ENCODE data around the gene ZFYVE21.

ZFYVE21 gene

DNA sequence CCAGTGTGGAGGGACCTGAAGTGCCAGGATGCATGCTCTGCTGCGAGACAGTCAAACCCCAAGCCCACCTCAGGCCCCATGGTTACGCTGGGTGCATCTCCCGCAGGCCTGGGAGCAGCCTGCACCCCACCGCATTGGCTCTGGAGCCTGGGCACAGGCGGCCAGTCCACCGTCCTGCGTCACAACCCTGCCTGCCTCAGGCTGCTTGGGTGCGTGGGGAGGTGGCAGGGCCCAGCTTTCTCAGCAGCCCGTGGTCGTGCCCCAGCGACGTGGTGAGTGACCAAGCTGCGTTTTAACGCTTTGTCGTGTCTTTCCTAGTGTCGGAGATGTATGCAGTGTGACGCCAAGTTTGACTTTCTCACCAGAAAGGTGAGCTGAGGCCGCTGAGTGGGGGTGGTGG lies 10.9 kb downstream of the ZFYVE21 start:
- no peak for DNase-seq

DNA sequence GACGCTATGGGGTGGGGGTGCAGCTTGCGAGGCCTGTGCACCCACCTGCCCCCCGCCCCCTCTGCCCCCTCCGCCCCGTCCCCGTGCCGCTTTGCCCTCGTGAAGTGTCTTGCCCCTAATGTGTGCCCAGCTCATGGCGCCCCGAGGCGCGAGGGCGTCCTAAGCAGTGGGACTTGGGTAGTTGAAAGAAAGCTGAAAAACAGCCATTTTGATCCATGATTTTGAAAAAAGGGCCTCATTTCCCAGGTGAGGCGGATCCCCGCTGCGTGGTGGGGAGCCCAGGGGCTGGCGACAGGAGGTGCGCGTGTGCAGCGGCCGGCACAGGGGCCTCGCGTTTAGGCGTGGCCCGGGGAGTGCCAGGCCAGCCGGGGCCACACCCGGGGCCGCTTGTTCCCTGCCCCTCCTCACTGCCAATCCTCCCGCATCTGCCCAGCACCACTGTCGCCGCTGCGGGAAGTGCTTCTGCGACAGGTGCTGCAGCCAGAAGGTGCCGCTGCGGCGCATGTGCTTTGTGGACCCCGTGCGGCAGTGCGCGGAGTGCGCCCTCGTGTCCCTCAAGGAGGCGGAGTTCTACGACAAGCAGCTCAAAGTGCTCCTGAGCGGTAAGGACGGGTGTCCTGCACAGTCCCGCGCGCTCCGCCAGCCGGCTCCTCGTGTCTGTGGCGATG lies 11.8 kb downstream of the ZFYVE21 start:
- DNase-seq: no peak

DNA sequence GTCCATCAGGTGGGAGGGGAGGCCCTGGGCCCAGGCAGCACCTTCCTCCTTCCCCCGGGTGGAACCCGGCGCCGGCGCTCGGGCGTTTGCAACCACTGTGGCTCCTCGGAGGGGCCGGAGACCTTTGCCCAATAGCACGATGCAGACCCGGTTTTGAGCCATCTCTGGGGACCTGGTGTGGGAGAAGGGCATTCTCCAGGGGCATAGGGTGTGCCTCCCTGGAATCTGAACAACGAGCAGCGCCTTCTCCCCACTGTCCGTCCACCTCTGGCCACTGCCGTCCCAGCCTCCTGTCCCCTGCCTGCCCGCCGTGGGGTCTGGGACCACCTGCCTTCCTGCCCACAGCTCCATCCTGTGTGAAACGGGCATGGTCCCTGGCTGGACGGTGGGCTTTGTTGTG lies 12.5 kb downstream of the ZFYVE21 start:
- DNase-seq: no peak

DNA sequence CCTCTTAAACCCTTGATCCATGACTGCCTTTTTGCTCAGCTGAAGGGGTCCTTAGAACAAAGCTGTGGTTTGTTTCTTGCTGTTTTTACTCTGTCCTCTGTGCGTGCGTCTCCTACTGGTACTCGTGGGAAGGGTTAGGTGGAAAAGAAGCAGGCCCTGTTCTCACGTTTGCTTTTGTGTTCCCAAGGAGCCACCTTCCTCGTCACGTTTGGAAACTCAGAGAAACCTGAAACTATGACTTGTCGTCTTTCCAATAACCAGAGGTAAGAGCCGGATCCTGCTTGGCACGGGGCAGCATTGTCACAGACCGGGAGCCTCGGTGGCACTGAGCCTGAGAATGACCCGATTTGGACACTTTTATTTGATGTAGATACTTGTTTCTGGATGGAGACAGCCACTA lies 13.1 kb downstream of the ZFYVE21 start:
- no peak for DNase-seq

DNA sequence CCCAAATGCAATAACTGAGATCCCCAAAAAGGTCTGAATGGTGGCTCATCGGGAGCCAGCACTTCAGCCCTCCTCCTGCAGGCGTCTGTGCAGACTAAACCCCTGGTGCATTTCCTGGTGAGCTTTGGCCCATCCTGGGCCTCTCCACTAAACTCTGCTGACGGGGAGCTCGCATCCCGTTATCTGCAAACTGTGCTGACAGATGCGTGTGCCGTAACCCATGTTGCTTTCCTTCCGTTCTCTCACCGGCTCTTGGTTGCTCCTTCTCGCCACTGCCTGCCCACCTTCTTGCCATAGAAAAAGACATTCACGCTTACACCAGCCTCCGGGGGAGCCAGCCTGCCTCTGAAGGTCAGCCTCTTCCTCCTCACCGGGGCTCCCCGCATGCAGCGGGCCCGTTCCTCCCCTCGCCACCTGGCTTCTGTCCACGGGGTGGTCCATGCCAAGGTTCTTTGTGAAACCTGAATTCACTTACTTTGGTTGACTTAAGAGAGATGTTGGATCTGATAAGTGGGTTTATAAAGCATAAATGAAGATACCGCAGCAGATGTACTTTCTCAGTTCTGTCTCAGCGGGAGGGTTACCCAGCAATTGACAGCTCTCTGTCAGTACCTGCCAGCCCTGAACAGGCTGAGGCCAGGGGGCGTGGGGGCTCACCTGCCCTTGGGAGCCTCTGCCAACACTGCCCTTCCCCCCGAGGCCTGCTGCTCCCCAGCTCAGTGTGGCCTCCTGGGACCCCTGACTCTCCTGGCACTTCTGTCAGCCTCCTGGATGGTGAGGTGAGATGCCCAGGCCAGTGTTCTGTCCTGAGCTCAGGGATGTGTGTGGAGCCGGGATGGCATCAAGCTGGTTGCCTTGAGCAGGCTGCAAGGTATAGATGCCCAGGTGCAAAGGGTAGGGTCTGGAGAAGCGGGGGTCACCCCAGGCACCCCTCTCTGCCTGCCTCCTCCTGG lies 14.2 kb downstream of the ZFYVE21 start:
- DNase-seq: no peak

DNA sequence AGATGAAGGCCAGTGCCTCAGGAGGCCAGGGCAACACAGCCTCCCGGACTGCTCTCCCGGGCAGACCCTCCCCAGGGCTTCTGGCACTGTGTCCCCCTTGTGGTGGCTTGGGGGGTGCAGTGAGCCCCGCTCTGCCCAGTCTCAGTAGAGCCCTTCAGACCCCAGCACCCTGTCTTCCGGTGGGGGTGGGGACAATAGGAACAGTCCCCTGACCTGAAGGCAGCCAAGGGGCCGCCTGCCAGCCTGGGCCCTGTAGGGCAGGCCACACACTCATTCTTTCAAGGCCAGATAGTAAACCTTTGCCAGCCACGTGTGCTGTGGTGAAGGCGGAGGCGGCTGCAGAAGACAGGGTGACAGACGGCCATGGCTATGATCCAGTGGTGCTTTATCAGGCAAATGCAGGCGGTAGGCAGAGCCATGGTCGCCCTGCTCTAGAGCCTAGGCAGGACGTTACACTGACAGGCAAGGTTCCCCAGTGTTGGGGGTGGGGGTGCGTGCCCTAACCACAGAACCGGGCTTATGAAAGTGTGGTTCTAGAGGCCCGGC lies 15.0 kb downstream of the ZFYVE21 start:
- DNase-seq: no peak

DNA sequence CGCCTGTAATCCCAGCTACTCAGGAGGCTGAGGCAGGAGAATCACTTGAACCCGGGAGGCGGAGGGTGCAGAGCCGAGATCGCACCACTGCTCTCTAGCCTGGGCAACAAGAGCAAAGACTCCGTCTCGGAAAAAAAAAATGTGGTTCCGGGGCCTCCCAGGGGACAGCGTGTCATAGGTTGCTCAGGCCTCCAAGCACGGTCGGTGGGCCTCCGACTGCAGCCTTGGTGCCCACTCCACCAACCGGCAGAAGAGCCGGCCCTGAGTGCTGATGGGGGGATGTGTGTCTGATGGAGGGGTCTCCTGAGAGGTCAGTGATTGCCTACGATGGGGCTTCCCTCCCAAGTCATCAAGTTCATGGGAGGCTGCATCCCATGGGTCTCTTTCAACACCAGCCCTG lies 15.9 kb downstream of the ZFYVE21 start:
- no peak for DNase-seq

DNA sequence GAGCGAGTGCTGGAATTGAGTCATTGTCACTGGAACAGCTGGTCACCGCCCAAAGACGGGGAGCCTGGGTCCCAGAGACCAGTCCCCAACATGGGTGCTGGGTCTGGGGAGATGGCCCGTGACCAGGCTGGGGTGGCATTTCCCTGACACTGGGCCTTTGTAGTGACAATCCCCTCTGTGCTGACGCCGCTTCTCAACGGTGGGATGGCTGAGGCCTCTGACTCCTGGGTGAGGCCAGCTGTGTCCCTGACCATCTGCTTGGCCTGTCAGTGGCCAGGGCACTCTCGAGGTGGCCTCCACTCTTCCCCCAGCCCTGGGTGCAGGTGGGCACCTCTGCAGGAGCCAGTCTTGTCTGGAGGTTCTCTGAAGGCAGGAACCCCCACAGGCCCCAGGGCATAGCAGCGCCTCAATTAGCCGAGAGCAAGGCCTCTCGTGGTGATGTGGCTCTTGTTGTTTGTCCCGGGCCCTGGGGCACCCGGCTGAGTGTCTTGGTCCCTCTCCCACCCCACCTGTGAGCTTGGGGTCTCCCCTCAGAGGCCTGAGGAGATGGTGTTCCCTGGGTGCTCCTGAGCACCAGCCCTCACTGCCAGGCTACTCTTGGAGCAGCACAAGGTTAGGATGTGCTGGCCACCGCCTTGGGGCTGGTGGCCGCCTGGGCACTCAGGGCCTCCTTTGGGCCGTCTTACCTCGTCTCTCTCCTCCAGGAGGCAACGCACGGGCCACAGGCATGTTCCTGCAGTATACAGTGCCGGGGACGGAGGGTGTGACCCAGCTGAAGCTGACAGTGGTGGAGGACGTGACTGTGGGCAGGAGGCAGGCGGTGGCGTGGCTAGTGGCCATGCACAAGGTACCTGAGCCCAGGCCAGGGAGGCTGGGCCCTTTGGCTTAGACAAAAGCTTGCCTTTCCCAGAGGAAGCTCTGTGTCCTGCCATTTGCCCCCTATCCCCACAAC lies 16.6 kb downstream of the ZFYVE21 start:
- DNase-seq: no peak

DNA sequence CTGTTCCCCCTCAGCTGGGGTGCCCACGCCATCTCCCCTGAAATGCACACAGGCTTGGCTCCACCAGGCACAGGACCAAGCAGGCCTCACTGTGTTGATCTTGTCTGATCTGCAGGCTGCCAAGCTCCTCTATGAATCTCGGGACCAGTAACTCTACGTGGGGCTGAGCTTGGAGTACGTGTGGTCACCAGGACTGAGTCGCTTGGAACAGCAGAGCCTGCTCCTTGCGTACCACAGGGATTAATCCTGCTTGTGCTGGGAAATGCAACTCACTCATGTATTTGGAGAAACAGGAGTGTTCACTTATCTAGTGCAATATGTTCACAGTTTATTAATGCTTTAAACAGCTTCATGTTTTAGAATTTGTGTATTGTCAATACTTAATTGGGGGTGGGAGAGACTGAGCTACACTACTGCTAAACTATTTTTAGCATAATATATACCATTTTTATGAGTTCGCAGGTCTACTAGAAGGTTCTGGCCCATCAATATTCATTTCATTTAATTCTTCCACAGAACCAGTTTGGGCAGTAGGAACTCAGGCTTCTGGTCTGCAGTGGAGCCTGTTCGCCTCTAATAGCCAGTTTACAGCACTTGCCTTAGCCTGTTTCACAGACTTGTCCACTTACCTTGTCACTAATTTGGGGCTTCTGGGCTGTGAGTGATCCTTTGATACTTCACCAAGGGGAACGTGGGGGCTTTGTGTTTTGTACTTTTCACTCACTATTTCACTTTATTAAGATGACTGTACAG lies 17.4 kb downstream of the ZFYVE21 start:
- no peak for DNase-seq

DNA sequence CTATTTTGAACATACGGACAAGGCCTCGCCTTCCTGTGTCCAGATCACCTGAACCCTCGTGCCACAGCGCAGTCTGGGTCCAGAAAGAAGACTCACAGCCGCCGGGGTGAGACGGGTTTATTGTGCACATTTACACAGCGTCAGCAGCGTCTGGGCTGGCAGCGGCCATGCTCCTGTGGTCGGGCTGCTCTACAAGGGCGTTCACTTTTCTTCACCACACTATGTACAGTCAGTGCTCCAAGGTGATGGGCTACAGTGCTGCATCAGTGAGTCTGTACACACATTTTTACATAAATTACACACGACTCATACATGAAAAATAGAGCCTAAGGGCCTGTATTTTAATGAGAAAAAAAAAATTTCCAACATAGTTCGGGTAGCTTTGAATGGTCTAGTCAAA lies 18.0 kb downstream of the ZFYVE21 start:
- DNase-seq: no peak

DNA sequence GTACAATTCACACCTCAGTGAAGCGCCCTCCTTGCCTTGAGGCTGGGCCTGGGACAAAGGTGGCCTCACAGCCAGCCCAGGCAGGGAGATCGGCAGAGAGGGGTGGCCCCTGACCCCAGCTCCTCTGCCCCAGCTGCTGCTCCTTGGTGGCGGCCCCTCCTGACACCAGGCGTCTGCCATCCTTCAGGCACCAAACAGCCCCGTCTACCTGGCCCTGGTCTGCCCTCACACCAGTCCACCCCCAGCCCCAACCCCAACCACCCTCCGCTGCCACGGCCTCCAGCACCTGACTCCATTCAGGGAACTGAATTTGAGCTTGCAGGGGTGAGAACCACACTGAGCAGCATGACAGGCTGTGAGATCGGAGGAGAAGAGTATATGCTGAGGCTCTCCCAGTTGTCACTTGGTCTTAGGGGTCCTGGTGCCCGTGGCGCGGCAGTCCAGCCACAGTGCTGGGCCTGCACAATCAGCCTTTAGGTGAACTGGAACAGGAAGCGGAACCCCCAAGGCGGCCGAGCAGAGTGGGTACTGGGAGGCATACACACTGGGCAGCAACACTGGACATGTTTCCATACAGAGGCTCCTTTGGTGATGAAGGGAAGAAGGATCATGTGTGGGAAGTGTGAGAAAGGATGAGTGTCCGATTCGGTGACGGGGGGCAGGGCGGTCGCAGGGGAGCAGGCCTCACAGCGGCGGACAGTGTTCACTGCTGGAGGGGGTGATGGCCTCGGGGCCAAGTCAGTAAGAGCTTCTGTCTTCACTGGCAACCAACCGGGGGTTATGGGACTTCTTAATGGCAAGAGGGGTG lies 18.7 kb downstream of the ZFYVE21 start:
- no peak for DNase-seq

DNA sequence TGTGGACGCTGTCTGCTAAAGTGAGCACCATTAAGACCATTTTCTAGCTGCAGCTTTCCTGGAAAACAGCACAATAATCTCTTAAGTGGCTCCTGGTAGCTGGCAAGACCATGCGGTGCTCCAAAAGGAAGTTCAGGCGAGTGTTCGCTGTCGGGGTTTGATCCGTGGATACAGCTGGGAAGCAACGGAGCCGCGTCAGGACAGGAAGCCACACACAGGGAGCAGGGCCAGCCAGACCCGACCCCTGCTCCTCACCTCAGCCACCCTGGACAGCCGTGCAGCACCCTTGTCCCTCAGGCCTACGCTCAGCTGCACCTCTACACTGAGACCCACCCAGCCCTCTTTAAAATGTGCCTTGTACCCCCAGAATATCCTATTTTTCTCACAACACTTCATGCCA lies 19.4 kb downstream of the ZFYVE21 start:
- DNase-seq: no peak

DNA sequence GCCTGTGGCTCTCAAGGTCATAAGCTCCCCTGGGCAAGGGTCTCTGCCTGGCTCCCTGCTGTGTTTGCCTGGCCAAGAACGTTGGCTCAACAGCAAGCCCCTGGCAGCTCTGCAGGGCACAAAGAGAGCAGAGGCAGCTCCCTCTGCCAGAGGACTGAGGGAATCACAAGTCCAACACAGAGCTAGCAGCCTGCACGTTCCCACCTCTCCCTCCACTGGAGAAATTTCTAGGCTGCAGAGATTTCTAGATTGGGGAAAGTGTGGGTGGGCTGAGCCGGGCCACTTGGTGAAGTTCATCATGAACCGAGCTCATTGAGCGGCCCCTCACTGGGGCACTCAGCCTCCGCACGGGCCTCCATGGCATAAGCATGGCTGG lies 19.8 kb downstream of the ZFYVE21 start:
- DNase-seq: no peak

DNA sequence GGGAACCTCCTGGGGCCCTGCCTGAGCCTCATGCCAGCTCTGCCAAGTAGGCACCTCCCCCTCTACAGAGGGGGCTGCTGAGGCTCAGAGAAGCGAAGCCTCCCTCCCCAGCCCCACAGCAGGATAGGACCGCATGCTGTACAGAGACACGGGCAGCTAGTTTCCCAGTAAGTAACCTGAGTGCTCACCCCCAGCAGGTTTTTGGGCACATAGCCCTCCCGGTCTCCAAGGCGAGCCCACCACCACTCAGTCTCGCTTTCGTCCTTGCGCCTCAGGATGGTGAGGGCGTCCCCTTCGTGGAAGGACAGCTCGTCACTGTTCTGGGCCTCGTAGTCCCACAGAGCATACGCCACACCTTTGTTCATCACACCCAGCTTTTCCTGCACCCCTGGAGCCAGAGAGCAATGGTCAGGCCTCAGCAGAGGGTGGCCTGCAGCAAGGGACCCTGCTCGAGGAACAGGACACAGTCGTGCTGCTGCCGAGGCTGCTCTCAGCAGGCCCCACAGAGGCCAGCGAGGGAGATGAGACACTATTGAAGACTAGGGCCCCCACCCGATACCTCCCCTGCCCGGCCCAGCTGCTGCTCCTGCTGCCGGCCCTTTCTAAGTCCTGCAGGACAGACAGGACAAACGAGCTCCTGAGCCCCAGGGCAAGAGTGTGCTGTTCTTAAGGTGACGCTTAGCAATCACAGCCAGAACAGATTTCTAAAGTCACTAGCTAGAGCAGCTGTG lies 20.4 kb downstream of the ZFYVE21 start:
- no peak for DNase-seq

DNA sequence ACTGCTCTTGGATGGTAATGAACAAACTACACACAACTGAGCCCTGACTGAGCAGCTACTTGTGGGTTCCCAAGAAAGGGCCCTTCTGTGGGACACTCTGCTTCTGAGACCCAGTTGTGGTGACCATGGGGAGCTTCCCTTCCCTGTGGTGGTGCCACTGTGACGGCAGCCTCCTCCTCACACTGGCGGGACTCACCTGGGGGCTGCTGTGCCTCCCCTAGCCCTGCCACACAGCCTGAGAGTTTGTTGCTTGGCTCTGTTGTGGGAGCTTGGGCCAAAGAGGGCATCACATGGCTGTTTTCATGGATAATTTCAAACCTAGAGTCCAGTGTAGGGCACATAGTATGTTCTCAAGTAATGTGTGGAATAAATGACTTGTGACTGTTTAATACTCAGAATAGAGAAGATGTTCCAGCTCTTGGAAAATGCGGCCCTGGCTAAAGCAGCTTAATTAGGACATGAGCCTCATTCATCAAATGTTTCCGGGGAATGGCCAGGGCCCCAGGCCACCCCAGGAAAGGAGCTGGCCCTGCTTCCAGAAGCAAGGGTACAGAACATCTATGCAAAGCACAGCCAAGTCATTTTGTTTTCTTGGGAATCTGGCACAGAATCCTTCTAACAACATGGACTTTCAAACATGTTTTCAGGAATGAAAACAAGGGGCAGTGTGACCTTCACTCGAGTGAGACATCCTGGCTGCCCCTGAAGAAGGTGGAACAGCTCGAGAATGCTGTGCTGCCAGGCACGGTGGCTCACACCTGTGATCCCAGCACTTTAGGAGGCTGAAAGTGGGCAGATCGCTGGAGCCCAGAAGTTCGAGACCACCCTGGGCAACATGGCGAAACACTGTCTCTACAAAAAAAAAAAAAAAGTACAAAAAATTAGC lies 21.2 kb downstream of the ZFYVE21 start:
- DNase-seq: no peak

DNA sequence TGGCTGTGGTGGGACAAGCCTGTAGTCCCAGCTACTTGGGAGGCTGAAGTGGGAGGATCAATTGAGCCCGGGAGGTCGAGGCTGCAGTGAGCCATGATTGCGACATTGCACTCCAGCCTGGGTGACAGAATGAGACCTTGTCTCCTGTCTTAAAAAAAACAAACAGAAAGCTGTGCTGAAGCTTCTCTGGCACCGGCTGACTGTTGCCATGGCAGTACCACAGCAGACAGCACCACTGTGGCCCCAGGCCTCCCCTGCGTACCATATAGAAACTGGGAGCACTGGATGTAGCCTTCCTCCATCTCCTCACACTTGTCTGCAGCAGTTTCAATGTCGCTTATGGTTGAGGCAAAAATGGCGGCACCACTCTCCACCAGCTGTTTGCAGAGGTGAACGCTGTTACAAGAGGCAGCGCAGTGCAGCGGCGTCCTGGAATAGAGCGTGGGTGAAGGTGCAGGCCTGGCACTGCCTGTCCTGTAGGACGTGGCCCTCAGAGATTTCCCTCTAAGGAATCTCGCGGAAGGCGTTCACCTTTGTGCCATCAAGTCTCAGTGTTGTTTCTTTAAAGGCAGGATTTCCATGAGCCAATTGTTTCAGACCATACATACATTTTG lies 21.9 kb downstream of the ZFYVE21 start:
- DNase-seq: no peak

DNA sequence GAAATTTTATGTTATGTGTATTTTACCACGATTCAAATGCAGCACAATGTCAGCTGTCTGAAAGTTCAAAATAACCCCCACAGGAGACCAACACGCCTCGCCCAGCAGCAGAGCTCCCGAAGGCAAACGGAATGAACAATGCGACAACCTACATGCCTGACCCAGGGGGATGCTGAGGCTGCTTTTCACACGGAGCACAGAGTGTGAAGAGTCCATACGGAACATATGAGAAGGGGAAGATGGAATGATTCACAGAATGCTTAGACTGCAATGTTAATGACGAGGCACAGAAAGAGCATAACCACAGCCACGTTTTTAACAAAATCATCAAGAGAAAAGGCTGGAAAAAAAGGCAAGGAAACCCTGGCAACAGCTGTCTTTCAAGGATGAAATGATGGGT lies 22.6 kb downstream of the ZFYVE21 start:
- no peak for DNase-seq

DNA sequence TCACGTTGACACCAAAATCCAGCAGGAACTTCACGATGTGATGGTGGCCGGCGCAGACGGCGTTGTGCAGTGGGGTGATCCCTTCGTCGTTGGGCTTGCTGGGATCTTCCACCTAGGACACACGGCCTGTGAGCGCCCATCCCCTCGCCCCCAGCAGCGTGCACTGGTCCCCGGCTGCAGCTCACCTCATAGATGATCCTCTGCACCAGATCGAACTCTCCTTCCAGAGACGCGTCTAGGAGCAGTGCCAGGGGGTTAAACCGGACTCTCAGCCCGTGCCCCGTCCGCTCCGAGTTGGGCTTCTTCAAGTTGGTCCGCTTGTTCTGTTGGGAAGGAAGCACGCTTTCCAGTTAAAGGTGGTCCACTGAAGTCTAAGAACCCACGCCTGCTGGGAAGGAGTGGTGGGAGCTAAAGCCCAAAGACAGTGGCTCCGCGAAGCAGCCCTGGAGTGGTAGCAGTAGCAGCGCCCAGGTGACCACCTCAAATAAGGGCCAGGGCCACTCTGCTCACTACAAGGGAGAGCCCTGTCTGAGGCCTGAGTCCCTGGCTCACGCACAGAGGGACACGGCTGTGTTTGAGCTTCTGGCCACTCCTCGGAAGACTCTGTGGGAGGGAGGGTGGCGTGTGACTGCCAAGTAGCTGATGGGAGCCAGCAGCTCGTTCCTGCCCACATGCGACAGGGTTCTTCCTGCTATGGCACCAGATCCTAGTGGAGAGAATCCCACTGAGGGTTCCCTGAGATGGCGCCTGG lies 23.3 kb downstream of the ZFYVE21 start:
- no peak for DNase-seq
